Anterior cingulate cortex (tissue), 58 donors: Measurements from ENCODE around the gene MAD2L1.
A peak's percentile ranks its signal among the peaks of the same experiment; 100 is the strongest.

Source experiments
- DNase-seq, 58 donors: peaks; one replicate each; lab custom pipeline; 2025; lab: John Stamatoyannopoulos, UW

Gene MAD2L1

GRCh38 chr4:120062663-120063195 lies 3.9 kb downstream of the MAD2L1 start:
- no peak for DNase-seq

- no peak for DNase-seq
Observed at GRCh38 chr4:120059036-120059435, 7.6 kb downstream of the MAD2L1 start.

GRCh38 chr4:120057416-120057815 lies 9.2 kb downstream of the MAD2L1 start:
- DNase-seq, result no peak

- no peak for DNase-seq
Observed at GRCh38 chr4:120056246-120056645, 10.4 kb downstream of the MAD2L1 start.

GRCh38 chr4:120055795-120056194 lies 10.9 kb downstream of the MAD2L1 start:
- no peak for DNase-seq

- no peak for DNase-seq
Observed at GRCh38 chr4:120055162-120055561, 11.5 kb downstream of the MAD2L1 start.

- DNase-seq, result no peak
Observed at GRCh38 chr4:120053911-120054310, 12.7 kb downstream of the MAD2L1 start.

- peak in 4 of 58 donors; percentile 3 to 44 (median 14) for DNase-seq
Observed at GRCh38 chr4:120052856-120053255, 13.8 kb downstream of the MAD2L1 start.

- no peak for DNase-seq
Observed at GRCh38 chr4:120051253-120051652, 15.4 kb downstream of the MAD2L1 start.

- peak in 56 of 58 donors; percentile 2 to 87 (median 62) for DNase-seq
Observed at GRCh38 chr4:120049732-120050494, 16.7 kb downstream of the MAD2L1 start.

GRCh38 chr4:120043828-120044227 lies 22.8 kb downstream of the MAD2L1 start:
- no peak for DNase-seq

- no peak for DNase-seq
Observed at GRCh38 chr4:120037411-120037810, 29.2 kb downstream of the MAD2L1 start.

- no peak for DNase-seq
Observed at GRCh38 chr4:120034913-120035312, 31.7 kb downstream of the MAD2L1 start.

GRCh38 chr4:120026853-120027252 lies 39.8 kb downstream of the MAD2L1 start:
- no peak for DNase-seq

- no peak for DNase-seq
Observed at GRCh38 chr4:120025516-120025915, 41.1 kb downstream of the MAD2L1 start.

GRCh38 chr4:120018786-120019185 lies 47.9 kb downstream of the MAD2L1 start:
- DNase-seq, result no peak

- DNase-seq, result no peak
Observed at GRCh38 chr4:120017939-120018692, 48.5 kb downstream of the MAD2L1 start.

- no peak for DNase-seq
Observed at GRCh38 chr4:120011725-120012124, 54.9 kb downstream of the MAD2L1 start.

GRCh38 chr4:120010646-120011045 lies 56.0 kb downstream of the MAD2L1 start:
- no peak for DNase-seq

- no peak for DNase-seq
Observed at GRCh38 chr4:120009731-120010130, 56.9 kb downstream of the MAD2L1 start.

GRCh38 chr4:120008957-120009356 lies 57.7 kb downstream of the MAD2L1 start:
- DNase-seq, result no peak
